Skeletal muscle cell (primary cell): ENCODE measurements around the gene FHL2.
A peak's percentile ranks its signal among the peaks of the same experiment; 100 is the strongest.

ENCODE experiments used
- DNase-seq: peaks from one replicate; pipeline ENCODE4 v3.0.0-alpha.2; 2010; ENCODE audit warnings: low read depth
- H3K4me3 ChIP-seq: 2 replicates; pipeline ENCODE4 v1.5.1; 2011; ENCODE audit warnings: low read depth, mild to moderate bottlenecking, control low read depth, low read length, moderate library complexity

FHL2 gene, protein sequence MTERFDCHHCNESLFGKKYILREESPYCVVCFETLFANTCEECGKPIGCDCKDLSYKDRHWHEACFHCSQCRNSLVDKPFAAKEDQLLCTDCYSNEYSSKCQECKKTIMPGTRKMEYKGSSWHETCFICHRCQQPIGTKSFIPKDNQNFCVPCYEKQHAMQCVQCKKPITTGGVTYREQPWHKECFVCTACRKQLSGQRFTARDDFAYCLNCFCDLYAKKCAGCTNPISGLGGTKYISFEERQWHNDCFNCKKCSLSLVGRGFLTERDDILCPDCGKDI

GRCh38 chr2:105398336-105399206 is at the start of gene FHL2:
TSS of gene FHL2 (minus strand) at chr2:105399051. CDS start at chr2:105386516, 12,535 bp downstream.
- DNase-seq = no peak
- H3K4me3 ChIP-seq = peak within 1 kb of the TSS; percentile 98

- no peak overlapping the region for H3K4me3 ChIP-seq
- DNase-seq = no peak
Measured at GRCh38 chr2:105447476-105447875, 48.6 kb upstream of the FHL2 start.

GRCh38 chr2:105446501-105446900 is 47.6 kb upstream of the FHL2 start:
- H3K4me3 ChIP-seq = no peak overlapping the region
- no peak for DNase-seq

DNA sequence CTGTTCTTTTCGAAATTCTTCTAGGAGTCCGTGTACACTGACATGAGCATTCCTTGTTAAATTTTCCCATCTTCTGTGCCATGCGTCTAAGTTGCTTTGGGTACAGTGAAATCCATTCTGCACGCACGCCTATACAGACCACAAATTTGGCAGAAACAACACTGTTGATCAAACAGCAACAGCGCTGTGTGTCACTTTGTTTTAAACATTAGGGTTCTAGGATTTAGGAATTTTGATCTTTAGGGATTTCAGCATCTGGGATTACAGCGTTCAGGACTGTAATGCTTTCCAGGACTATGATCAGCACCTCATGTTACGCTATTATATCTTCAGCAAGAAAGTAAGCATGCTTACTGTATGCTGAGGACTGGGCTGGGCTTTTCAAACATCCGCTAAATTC is 47.1 kb upstream of the FHL2 start:
- DNase-seq = no peak
- no peak overlapping the region for H3K4me3 ChIP-seq

GRCh38 chr2:105445498-105445897 is 46.6 kb upstream of the FHL2 start:
- DNase-seq = no peak

DNA sequence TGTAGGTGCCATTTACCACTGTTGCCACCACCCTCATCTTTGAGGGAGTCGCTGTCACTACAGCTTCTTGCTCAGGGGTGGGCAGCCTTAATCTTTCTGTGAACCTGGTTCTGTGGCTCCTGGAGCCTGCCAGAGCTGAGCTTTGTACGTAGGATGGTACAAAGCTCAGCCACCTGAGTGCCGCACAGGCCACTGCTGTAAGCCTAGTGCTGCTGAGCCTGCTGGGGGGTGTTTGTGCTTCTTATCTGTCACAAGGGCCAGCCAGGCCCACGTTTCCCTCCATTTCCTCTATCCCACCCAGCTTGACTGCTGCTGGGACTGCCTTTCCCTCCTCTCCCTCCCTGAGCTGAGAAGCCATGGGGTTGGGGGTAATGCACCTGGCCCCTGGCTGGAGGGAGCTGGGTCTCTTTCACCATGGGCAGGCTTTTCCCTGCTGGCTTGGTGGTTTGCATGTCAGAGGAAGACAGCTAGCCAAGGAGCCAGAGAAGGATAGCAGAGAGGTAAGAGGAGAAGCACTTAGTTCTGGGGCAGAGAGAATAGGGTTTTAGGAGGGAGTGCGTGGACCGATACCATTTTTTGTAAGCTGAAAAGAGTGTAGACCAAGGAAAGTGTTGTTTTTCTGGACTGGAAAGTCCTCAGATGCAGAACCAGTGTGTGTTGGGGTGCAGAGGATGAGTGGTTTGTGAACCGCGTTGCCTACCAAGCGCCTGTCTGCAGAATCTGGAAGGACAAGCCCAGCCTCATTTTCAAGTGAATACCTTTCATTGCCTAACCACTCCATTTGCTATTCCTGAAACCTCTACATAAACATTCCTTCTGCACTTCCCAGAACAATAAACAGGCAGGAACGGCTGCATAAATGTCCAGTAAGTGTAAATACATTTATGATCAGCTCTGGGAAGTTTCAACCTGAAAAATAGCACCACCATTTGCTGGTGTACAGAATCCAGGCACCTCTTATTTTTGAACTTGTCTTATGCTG is 45.1 kb upstream of the FHL2 start:
- no peak overlapping the region for H3K4me3 ChIP-seq
- no peak for DNase-seq

More at GRCh38 chr2:105445498-105445897, 46.6 kb upstream of the FHL2 start:
- no peak overlapping the region for H3K4me3 ChIP-seq

DNA sequence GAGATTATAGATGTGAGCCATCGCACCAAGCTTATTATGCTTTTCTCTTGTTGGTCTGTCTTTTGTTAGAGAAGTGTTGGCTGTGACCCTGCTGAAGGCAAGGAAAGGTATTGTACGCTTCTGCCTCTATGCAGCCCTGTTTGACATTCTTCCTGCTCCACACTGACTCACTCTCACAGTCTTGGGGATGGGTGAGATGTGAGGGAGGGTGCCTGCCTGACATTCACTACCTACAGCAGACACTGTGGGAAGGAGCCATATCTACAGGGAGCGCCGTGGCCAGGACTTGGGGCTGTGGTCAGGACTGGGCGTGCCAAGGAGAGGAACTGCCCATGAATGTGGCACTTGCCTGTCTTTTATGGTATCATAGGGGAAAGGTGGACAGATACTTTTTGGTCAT is 43.9 kb upstream of the FHL2 start:
- H3K4me3 ChIP-seq = no peak overlapping the region
- no peak for DNase-seq

GRCh38 chr2:105442056-105442455 is 43.2 kb upstream of the FHL2 start:
- no peak for DNase-seq
- H3K4me3 ChIP-seq = no peak overlapping the region

DNA sequence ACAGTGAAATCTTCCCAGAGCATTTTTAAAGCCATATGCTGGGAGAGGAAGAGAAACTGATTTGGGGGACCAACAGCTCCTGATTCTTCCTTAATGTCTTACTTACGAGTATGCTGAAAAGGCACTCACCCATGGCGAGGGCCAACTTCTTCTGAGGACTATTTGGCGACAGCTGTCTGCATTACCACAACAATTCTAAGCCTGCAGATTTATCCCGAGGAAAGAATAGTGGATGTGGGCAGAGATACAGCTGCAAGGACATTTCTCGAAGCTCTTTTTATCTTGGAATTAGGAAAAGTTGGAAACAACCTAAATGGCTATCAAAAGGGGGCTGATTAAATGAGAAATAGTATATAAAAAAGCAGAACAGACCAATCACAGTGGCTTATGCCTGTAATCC is 40.3 kb upstream of the FHL2 start:
- H3K4me3 ChIP-seq = no peak overlapping the region
- DNase-seq = no peak

GRCh38 chr2:105438104-105438929 is 39.5 kb upstream of the FHL2 start:
- H3K4me3 ChIP-seq = no peak overlapping the region
- DNase-seq = peak; percentile 56

DNA sequence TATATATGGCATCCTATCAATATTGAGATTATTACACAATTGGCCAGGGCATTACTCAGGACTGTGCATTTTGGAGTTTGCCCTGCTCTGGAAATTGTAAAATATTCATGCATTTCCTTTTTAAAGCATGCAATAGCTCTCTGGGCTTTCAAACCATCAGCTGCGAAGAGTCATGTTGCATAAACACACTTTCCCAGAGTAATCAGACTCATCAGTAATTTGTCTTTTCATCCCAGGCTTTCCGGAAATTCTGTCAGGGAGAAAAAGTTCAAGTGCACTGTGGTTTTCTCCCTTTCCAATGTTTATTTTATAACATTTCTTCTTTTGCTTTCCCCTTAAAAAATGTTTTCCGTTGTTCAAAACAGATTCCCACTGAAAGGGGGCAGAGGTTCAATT is 38.9 kb upstream of the FHL2 start:
- no peak overlapping the region for H3K4me3 ChIP-seq
- DNase-seq = no peak

DNA sequence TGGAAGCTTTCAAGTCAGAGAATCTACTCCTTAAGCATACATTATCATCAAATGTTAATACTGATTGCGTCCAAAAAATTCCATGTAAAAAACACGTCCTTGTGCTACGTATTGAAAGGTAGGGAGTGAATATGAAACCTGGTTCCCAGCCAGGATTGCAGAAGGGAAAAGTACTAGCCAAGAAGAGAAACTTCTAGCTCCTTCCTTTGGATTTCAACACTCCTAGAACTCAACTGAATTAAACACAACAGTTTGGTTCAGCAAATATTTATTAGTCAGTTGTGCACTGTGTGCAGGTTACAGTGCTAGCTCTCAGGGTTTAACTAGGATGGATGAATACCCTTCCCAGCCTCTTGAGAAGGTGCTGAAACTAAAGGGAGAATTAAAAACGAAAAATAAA is 33.9 kb upstream of the FHL2 start:
- H3K4me3 ChIP-seq = no peak overlapping the region
- DNase-seq = no peak

GRCh38 chr2:105432044-105432399 is 33.2 kb upstream of the FHL2 start:
- H3K4me3 ChIP-seq = no peak overlapping the region
- no peak for DNase-seq

DNA sequence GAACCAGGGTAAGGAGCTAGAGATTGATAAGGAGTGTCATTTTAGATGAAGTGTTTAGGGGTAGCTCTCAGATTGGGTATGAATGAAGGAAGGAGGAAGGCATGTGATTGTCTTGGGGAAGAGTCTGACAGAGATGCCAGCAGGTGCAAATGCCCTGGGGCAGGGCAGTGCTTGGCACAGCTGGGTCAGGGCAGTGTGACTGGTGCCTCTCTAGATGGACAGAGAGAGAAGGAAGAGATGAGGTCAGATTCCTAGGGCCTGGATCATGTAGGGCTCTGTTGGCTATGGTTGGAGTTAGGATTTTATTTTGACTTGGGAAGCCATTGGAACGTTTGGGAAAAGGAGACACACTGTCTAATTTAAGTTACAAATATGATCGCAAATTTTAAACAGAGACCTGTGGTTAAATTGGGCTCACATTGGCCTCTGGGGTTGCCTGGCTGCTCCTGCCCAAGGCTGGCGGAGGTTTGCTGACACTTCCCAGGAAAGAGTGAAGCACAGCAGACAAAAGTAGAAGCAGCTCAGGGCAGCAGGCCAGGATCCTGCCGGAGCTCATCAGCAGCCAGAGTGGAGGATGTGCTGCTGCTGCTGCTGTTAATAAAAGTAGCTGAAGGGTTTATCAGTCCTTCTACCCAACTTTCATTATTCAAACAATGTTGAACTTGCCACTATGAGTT is 32.7 kb upstream of the FHL2 start:
- no peak for DNase-seq
- no peak overlapping the region for H3K4me3 ChIP-seq

DNA sequence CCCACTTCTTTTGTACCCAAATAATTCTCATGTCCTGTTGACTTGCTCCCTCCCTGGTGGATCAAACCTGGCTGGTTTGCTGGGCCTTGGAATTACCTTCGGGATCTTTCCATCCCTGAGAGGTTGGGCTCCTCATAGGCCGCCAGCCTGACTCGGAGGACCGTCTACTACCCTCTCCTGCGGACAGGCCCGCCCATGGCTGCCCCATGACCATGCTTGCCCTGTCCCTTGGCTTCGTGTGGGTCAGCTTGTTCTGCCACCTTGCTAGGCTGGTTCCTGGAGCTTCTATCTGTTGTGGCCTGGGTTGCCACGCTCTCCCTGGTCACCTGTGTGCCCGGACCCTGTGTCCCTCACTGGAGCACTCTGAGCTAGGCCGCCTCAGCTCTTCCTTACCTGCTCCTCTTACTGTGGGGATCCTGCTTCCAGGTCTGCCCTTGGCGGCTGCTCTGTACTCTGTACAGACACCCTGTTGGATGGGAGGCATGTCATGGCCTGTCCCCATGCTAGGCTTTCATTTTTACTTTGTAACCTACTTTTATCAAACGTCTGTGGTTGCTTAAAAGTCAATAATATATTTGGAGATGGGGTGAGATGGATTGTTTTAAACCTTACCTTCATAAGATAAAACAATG is 29.7 kb upstream of the FHL2 start:
- no peak overlapping the region for H3K4me3 ChIP-seq
- no peak for DNase-seq

- no peak for DNase-seq
- no peak overlapping the region for H3K4me3 ChIP-seq
Measured at GRCh38 chr2:105427485-105427884, 28.6 kb upstream of the FHL2 start.

GRCh38 chr2:105426626-105427292 is 27.9 kb upstream of the FHL2 start:
- no peak for DNase-seq
- no peak overlapping the region for H3K4me3 ChIP-seq
